HG02588 (cell line): ENCODE measurements around the gene ELL.
"Not testable (repeated sequence)": the region's sequence is repeated elsewhere in the genome, so short reads cannot be mapped to it uniquely, and the experiment has no call there.

Source experiments
- ATAC-seq: cut with Tn5 transposase; IDR thresholded peaks from one replicate; pipeline ENCODE4 v1.9.1; 2021; ENCODE audit warnings: mild to moderate bottlenecking, moderate library complexity; ENCODE audit not compliant: unreplicated experiment

ELL gene

DNA sequence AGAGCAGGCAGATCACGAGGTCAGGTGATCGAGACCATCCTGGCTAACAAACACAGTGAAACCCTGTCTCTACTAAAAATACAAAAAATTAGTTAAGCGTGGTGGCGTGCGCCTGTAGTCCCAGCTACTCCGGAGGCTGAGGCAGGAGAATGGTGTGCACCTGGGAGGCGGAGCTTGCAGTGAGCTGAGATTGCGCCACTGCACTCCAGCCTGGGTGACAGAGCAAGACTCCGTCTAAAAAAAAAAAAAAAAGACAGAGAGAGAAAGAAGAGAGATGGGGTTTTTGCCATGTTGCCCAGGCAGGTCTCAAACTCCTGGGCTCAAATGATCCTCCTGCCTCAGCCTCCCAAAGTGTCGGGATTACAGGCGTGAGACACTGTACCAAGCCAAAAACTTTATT, 116.1 kb downstream of the ELL start:
- not testable (repeated sequence) for ATAC-seq

DNA sequence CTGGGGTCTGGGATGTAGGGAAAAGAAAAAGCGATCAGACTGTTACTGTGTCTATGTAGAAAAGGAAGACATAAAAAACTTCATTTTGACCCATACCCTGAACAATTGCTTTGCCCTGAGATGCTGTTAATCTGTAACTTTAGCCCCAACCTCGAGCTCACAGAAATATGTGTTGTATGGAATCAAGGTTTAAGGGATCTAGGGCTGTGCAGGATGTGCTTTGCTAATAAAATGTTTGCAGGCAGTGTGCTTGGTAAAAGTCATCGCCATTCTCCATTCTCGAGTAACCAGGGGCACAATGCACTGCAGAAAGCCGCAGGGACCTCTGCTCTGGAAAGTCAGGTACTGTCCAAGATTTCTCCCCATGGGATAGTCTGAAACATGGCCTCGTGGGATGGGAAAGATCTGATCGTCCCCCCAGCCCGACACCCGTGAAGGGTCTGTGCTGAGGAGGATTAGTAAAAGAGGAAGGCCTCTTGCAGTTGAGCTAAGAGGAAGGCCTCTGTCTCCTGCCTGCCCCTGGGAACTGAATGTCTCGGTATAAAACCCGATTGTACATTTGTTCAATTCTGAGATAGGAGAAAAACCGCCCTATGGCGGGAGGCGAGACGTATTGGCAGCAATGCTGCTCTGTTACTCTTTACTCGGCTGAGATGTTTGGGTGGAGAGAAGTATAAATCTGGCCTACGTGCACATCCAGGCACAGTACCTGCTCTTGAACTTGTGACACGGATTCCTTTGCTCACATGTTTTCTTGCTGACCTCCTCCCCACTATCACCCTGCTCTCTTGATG, 119.2 kb downstream of the ELL start:
- ATAC-seq = not testable (repeated sequence)

DNA sequence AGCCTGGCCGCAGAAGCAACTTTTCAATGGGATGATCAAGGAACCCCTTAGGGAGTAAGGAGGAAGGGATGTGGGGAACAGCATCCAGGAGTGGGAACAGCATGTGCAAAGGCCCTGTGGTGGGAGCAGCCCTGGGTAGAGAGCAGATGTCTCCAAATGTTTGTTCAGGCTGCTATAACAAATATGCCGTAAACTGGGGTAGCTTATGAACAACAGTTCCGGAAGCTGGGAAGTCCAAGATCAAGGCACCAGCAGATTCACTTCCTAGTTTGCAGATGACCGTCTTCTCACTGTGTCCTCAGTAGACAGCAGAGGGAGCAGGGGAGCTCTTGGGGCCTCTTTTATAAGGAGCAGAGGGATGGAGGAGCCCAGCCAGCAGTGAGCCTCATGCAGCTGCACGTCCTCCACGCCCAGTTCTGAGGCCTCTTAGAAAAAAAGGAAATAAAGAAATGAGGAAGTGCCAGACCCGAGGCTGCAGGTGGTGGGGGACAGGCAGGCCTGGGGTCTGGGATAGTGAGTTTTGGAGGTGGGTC, 120.2 kb downstream of the ELL start:
- no peak for ATAC-seq

DNA sequence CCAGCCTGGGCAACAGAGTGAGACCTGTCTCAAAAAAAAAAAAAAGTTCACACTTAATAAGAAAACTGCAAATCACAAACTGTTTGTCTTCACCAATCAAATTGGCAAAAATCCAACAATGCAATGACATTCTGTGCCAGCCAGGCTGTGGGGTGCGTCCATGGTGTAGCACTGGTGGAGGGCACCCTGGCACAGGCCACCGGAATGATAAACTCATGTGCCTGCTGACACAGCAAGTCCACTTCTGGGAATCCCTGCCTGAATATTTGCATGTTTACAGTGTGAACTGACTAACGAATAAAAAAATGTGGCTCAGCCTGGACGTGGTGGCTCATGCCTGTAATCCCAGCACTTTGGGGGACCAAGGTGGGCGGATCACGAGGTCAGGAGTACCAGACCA, 122.9 kb downstream of the ELL start:
- ATAC-seq = no peak

DNA sequence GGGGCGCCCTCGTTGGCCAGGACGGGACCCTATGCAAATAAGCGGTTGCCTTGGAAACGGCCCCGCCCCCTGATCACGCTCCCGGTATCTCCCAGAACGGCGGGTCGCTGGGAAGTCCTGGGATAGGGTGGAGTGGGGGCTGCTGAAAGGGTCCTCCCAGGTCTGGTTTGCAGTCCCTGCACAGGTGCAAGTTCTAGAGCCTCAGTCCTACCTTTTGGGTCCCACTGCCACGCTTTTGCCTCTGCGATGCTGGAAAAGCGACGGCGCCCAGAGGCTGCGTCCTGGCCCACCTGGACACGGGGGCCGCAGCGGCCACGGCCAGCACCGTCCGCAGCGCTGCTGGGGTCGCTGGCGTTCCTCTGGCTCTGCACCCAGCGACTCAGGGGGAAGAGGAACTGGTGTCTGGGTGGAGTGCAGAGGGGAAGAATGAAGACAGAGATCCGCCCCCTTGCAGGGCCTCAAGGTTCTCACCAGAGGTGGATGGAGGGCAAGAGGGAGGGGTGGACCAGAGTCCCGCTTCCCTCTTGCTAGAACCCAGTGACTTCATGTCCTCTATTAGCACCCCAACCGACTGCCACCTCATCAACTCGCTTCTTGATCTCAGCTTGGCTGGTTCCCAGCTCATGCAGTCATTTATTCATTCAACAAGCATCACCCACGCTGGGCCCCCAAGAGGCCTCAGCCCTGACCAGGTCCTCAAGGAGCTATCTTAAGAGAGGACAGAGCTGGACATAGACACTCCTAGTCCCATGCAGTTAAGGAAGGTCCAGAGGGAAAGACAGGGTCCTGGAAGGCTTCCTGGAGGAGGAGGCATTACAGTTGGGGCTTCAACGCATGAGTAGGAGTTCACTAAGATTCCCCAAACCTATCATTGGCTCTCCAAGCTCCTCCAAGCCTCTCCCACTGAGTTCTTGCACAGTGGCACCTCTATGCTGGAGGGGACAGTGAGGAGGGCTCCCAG, 124.3 kb downstream of the ELL start, which contains the start of gene LRRC25:
Gene LRRC25 (minus strand): TSS at position 381 of the 961 bp plus-strand sequence. CDS start 659 bp downstream, outside the sequence.
- ATAC-seq = no peak

DNA sequence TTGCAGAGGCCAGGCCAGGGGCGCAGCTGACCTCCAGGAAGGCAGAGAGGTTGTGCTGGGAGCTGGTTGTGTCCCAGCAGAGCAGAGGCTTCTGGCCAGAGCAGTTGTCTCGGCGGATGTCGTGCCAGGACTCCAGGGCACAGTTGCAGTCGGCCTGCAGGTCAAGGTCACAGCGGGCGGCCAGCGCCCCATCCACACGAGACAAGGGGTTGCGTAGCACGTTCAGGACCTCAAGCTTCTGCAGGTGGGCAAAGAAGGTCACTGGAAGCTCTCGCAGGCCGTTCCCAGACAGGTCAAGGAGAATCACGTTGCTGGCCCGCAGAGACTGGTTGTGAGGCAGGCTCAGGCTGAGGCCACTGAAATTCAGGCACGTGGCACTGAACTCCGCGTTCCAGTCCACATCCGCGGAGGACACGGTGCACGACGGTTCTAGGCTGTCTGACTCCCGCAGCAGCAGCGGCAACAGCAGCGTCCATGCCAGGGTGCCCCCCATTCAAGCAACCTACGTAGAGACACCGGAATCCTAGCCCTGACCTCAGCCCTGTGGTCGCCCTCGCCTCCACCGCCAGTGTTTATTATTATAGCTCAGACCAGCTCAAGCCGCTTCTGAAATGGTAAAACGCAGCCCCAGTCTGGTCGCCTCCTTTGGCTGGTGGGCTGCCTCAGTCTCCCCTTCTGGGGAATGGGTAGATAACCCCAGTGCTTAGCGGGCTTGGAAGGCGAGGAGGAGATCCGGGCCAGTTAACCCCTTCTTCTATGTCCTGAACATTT, 125.2 kb downstream of the ELL start:
- ATAC-seq = no peak

DNA sequence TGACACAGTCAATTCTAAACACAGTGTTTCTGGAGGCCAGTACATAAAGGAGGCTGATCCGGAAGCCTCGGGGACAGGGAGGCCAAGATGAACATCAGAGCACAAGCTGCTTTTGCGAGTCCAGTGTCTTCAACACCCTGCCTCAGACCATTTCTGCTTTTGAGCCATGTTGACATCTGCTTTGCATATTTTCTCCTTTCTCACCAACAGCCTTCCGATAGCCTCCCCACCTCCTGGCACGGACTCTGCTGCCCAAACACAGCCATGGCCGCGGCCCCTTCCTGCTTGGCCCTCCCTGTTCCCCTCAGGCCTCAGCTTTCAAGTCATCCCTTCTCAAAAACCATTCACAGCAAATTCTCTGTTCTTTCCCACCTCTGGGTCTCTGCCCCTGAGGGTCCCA, 128.0 kb downstream of the ELL start:
- no peak for ATAC-seq

DNA sequence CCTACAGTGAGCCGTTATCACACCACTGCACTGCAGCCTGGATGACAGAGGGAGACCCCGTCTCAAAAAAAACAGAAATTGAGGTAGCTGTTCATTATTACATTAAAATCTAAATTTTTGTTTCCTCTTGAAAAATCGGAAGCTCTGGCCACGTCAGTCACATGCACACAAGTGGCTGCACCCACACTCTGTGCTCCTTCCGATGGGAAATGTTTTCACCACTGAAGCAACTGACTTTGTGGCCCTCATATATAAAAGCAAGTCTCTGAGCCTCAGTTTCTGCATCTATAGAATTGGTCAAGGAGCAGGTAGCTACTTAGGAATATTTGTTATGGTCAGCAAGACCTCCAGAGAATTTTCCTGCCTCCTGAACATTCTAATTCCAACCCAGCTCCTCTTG, 128.9 kb downstream of the ELL start:
- no peak for ATAC-seq
